ENCODE data around the gene PIPOX. TPM values are rescaled to one million over a fixed set of nuclear protein-coding genes. Genes with fewer than 3 reads are reported as not detected.

The PIPOX gene
- total and polyA plus RNA-seq, 9 of the 15 experiments (the other 6 are each of a cell fraction or from before 2014, with no cell fraction given): 0.15 to 2.2 (median 0.58) TPM; not detected in 2

DNA sequence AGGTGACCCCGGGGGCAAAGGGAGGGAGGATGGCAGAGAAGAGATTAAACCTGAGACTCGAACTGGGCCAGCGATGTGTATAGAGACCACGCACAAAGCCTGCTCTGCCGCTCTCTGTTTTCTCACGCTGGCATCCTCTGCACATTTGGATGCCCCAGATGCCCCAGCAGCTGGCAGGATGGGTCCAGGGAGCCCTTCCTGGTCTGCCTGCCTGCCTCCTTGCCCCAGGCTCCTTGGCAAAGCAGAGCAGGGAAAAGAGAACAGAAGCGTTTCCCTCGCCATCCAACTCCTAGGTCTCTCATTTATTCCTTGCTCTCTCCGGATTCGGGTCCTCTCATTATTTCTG lies 5.2 kb upstream of the PIPOX start:
- Histone ChIP-seq H3K4me2 (ENCODE audit: insufficient read depth, low read length) (peak overlapping the region; percentile 24; the same call in 1 of the 2 replicates), H3K27me3 (ENCODE audit: control insufficient read depth in 2 of 2, insufficient read depth in 2 of 2, low read length in 2 of 2) (peaks cover 23 to 27% of the 10 kb centered on the region in 2 experiments; a peak in 4 of 5 replicates), H3K27ac (ENCODE audit: extremely low read depth, low read depth, low read length) (no peak overlapping the region), H3K36me3 (ENCODE audit: control insufficient read depth, insufficient read depth, low read length) (no peaks in the 10 kb centered on the region), H3K9ac (ENCODE audit: insufficient read depth in 1 of 2, low read depth in 2 of 2, low read length in 2 of 2) (no peak overlapping the region), H3K9me3 (replicated peaks; ENCODE audit: control insufficient read depth, insufficient read depth, low read depth, low read length) (peaks cover 1% of the 10 kb centered on the region; the same call in 1 of the 2 replicates), H2AFZ (ENCODE audit: low read depth, low read length) (no peak overlapping the region), H3K79me2 (ENCODE audit: control insufficient read depth, insufficient read depth, low read length) (no peaks in the 10 kb centered on the region), H4K20me1 (replicated peaks; ENCODE audit: control insufficient read depth, insufficient read depth, low read length) (no peaks in the 10 kb centered on the region), H3K4me3 (no peak overlapping the region), H3K4me1 (replicated peaks in 1 of 2; ENCODE audit: control insufficient read depth in 2 of 2, insufficient read depth in 2 of 2, low read length in 2 of 2) (peaks cover 6 to 7% of the 10 kb centered on the region in 2 experiments; a peak in 4 of 5 replicates), H3K9me1 (ENCODE audit: control insufficient read depth, insufficient read depth, low read length) (no peaks in the 10 kb centered on the region)
- ChIA-PET CTCF (ENCODE audit: low intra/inter-chr PET ratio) (no interaction called here), POLR2A (no interaction called here)
- no peak for FAIRE-seq
- no peak for DNase-seq (ENCODE audit: extremely low read depth in 1 of 4, low spot score in 3 of 4)
- ATAC-seq: no peak
- 2% methylated on average over 10 of the region's 10 CpGs for whole genome bisulfite sequencing (ENCODE audit: insufficient coverage, low coverage, missing lambda C conversion rate)
- in situ Hi-C loops (cut with MboI): no loop called here
- TF ChIP-seq GTF2E2 (tag; IDR thresholded peaks at IDR 0.05) (no peak), CHD1 (IDR thresholded peaks at IDR 0.05; ENCODE audit: low read length) (no peak), HLTF (IDR thresholded peaks at IDR 0.05) (no peak), DNMT1 (IDR thresholded peaks at IDR 0.05) (no peak), TAL1 (IDR thresholded peaks at IDR 0.05) (no peak), ZNF253 (CRISPR knock-in tag; conservative IDR thresholded peaks at IDR 0.05) (no peak), KAT2B (IDR thresholded peaks at IDR 0.05; ENCODE audit: low read depth, low read length) (no peak), BRD9 (IDR thresholded peaks at IDR 0.05; ENCODE audit: low read depth, partially characterized antibody) (no peak), TFAM (CRISPR knock-in tag; conservative IDR thresholded peaks at IDR 0.05) (no peak), ARID1B (IDR thresholded peaks at IDR 0.05) (no peak)
- TF ChIP-seq, protein P1, sequence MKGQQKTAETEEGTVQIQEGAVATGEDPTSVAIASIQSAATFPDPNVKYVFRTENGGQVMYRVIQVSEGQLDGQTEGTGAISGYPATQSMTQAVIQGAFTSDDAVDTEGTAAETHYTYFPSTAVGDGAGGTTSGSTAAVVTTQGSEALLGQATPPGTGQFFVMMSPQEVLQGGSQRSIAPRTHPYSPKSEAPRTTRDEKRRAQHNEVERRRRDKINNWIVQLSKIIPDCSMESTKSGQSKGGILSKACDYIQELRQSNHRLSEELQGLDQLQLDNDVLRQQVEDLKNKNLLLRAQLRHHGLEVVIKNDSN (CRISPR knock-in tag; IDR thresholded peaks at IDR 0.05): no peak
- TF ChIP-seq, protein P2, sequence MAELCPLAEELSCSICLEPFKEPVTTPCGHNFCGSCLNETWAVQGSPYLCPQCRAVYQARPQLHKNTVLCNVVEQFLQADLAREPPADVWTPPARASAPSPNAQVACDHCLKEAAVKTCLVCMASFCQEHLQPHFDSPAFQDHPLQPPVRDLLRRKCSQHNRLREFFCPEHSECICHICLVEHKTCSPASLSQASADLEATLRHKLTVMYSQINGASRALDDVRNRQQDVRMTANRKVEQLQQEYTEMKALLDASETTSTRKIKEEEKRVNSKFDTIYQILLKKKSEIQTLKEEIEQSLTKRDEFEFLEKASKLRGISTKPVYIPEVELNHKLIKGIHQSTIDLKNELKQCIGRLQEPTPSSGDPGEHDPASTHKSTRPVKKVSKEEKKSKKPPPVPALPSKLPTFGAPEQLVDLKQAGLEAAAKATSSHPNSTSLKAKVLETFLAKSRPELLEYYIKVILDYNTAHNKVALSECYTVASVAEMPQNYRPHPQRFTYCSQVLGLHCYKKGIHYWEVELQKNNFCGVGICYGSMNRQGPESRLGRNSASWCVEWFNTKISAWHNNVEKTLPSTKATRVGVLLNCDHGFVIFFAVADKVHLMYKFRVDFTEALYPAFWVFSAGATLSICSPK (IDR thresholded peaks at IDR 0.05; ENCODE audit: borderline replicate concordance): no peak
- TF ChIP-seq, protein P3, sequence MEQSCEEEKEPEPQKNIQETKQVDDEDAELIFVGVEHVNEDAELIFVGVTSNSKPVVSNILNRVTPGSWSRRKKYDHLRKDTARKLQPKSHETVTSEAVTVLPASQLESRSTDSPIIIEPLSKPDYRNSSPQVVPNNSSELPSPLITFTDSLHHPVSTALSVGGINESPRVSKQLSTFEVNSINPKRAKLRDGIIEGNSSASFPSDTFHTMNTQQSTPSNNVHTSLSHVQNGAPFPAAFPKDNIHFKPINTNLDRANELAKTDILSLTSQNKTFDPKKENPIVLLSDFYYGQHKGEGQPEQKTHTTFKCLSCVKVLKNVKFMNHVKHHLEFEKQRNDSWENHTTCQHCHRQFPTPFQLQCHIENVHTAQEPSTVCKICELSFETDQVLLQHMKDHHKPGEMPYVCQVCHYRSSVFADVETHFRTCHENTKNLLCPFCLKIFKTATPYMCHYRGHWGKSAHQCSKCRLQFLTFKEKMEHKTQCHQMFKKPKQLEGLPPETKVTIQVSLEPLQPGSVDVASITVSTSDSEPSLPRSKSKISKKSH (CRISPR knock-in tag; IDR thresholded peaks at IDR 0.05): no peak
- BruUV-seq (replicated peaks): no TSS peak
- intact Hi-C loops (cut with micrococcal nuclease): no loop called here

Measured in K562 (cell line).